GM12873 (cell line): Measurements from ENCODE around the gene CBX2.

Experiments
- TF ChIP-seq, protein P1 (sequence below): IDR thresholded peaks from 2 replicates; pipeline ENCODE4 v1.5.1; 2012; ENCODE audit warnings: low read depth, mild to moderate bottlenecking, moderate library complexity, low read length, control low read depth; ENCODE audit not compliant: insufficient read depth; ENCODE audit errors: missing control alignments

Gene CBX2

DNA sequence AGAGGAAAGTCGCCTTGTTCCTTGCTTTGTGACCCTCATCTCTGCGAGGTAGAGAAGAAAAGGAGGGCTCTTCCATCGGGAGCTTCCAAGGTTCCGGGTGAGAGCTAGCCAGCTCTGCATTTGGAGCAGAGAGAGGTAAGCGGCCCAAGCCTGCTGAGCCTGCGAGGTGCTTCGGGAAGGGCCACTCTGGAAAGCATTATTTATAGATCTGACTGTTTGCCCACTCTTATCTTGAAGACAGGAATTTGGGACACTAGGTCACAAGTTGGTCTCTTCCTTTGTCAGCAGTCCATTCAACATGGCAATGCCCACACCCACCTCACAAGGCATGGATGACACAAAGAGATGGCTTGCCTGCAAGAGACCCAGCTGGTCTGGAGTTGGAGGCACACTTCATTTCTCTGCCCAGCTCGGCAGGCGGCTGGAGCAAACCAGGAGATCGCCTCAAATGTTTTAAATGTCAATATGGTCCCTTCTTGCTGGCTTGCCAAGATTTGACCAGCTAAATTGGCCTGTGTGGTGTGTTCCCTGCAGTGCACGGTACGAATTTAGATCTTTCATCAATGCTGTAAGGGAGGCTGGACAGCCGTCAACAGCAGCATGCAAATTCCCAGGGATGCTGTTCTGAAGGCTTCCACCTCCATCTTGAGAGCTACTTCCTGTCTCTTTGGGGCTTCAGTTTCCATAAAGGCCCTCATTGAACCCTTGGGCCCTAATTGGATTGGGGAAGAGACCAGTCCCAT, 41.8 kb downstream of the CBX2 start:
- TF ChIP-seq, protein P1, sequence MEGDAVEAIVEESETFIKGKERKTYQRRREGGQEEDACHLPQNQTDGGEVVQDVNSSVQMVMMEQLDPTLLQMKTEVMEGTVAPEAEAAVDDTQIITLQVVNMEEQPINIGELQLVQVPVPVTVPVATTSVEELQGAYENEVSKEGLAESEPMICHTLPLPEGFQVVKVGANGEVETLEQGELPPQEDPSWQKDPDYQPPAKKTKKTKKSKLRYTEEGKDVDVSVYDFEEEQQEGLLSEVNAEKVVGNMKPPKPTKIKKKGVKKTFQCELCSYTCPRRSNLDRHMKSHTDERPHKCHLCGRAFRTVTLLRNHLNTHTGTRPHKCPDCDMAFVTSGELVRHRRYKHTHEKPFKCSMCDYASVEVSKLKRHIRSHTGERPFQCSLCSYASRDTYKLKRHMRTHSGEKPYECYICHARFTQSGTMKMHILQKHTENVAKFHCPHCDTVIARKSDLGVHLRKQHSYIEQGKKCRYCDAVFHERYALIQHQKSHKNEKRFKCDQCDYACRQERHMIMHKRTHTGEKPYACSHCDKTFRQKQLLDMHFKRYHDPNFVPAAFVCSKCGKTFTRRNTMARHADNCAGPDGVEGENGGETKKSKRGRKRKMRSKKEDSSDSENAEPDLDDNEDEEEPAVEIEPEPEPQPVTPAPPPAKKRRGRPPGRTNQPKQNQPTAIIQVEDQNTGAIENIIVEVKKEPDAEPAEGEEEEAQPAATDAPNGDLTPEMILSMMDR: no peak

DNA sequence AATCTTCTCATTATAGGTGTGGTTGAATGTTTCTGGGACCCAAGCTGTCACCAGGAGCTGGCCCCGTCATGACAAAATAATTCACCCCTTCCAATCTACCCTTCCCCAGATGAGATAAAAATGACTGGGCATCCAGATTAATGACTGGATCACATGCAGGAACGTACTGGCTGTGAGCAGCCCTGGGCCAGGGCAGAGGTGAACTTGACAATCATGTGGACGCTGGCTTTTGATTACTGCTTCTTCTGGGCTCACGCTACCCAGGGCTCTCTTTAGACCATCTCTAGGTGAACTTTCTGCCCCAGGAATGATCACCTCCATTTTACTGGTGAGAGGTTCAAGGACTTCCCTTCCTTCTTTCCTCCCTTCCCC, 43.0 kb downstream of the CBX2 start:
- TF ChIP-seq, protein P1: no peak

DNA sequence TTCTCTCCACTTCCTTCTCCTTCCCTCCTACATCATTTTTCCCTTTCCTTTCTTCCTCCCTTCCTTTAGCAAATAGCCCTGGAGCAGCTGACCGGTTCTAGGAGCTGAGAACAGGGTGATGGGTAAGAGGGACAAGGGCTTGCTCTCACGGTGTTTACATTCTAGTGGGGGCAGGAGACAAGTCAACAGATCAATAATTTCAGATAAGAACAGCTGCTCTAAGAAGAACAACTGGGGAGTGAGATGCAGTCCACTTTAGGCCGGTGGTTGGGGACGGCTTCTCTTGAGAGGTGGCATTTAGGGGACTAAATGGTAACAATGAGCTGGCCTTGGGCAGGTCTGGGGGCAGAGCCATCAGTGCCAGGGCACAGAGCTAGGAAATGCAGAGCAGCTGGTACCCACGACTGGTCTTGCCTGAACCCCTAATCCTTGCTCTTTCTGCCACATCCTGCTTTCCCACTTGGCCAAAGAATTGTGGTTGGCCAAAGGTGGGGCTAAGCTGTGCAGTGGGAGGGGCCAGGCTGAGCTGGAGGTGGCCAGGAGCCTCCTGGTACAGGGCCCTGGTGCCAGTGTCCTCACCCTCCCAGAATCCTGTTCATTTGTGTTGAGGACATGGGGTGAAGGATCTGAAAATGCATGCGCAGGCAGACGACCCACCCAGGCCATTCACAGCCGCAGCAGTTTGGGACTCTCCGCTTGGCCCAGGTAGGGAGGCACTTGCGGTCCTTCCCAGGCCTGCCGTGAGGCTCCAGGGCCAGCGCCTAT, 43.6 kb downstream of the CBX2 start:
- TF ChIP-seq, protein P1: no peak

DNA sequence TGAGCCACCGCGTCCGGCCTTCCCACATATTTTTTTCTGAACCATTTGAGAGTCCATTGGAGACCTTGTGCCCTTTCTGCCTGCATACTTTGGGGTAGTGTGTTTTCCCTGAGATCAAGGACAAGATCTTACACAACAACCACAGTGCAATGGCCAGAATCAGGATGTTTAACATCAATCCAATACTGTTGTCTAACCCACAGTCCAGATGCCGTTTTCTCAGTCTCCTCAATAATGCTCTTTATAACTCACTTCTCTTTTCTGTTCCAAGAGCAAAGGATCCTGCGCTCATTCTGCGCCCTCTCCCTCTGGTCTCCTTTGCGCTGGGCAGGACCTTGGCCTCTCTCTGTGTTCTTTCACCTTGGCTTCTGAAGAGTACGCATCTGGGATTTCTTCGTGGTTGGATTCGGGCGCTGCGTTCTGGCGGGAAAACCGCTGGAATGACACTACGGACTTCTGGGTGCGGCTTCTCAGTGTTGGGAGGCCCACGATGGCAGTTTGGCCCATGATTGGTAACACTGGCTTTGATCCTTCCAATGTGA, 44.7 kb downstream of the CBX2 start:
- TF ChIP-seq, protein P1: no peak

DNA sequence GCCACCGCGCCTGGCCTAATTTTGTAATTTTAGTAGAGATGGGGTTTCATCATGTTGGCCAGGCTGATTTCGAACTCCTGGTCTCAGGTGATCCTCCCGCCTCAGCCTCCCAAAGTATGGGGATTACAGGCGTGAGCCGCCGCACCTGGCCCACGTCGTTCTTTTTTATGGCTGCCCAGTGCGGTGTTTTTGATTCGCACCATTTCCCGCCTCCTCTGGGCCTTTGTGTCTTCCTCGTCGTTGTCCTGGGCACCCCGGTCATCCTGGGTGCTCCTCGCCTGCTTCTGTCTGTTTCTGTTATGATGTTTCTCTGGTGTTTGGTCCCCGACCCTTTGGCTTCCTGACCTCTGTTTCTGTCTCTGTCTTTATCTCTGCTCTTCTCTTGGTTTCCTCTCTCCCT, 46.3 kb downstream of the CBX2 start:
- TF ChIP-seq, protein P1: no peak

DNA sequence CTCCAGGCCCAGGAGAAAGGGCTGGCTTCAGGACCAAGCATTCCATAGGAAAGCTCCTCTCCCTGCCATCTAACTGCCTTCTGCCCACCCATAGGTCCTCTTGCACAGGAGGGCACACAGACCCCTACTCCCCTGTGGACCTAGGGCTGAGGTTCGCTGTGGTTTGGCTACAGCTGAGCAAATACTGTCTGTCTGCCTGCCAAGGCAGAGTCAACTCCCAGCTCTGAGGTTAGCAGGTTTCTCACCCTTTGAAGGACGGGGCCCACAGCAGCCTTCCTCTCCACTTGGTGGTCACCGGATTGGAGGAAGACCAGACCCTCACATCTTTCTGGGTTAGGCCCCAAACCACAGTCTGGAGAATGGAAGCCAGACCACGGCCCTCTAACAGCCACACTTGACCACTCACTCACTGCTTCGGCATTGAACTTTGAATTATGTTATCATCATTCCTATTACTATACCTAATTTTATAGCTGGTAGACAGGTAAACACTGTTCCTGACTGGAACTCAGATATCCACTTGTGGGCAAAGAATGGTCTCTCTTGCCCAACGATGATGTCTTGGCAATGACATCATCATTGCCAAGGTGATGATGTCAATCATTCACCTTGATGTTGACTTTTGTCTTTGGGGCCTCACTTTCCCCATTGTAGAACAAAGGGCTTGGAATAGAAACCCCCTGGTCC, 47.1 kb downstream of the CBX2 start:
- TF ChIP-seq, protein P1: no peak

DNA sequence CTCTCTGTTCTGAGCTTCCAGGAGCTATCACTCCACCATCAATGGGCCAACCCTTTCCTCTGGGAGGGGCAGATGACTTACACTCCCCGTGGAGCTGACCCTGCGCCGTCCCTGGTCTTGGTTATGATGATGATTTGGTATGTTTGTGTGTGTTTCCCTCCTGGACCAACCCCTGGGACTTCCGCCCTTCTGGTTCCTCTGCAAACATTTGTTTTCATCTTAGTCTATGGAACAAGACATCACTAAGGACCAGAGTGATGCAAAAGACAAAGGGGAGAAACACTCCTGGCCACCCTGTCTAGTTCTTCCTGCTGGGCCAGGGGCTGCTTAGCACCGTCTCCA, 47.6 kb downstream of the CBX2 start:
- TF ChIP-seq, protein P1: no peak
